ENCODE results near the gene BACH2.

BACH2 gene

GRCh38 chr6:89952105-89952671 lies 344.5 kb downstream of the BACH2 start:
- no peak for TF ChIP-seq CTCF (conservative IDR thresholded peaks at IDR 0.05)
- H3K27ac ChIP-seq = no peak overlapping the region

DNA sequence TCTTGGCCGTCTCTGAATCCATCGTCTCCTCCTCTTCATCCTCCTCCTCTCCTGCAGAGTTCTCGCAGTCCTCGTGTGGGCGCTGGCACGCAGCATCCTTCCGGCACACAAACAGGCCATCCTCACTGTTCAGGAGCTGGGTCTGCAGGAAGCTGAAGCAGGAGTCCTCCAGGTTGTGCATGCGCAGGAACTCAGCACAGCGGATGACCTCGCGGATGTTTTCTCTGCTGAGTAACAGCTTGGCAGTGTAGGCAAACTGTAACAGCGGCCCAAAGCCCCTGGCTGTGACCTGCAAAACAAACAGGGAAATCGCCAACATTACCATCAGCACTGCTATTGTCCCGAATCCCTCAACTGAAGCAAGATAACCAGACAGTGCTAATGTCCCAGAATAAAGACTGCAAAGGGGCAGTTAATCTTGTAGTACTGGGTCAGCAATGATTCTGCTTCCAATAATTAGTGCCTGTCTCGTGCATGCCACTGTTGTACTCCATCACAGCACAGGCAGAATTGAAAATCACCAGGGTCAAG lies 345.0 kb downstream of the BACH2 start:
- H3K27ac ChIP-seq = no peak overlapping the region
- TF ChIP-seq CTCF (conservative IDR thresholded peaks at IDR 0.05) = no peak

DNA sequence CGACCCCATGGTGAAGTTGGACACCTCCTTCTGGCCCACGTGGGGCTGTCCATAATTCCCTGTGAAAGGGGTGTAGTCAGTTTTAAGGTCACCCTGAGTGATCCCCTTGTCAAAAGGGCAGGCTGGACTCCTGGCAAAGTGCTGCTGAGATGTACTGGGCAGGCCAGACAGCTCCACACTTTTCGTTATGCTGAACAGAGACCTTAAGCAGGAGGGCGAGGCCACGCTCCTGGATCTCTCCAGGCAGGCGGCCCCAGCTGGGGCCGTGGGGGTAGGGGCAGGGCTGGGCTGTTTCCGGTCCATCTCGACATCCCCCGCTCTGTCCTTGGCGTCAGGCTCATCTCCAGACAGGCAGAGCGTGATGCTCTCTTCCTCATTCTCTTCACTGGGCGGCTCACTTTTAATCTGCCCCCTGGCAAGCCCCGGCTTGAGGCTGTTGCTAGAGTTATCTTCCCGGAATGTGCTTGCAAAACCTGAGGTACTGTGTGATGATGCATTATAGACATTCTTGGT lies 345.7 kb downstream of the BACH2 start:
- H3K27ac ChIP-seq = no peak overlapping the region
- TF ChIP-seq CTCF (conservative IDR thresholded peaks at IDR 0.05) = no peak

DNA sequence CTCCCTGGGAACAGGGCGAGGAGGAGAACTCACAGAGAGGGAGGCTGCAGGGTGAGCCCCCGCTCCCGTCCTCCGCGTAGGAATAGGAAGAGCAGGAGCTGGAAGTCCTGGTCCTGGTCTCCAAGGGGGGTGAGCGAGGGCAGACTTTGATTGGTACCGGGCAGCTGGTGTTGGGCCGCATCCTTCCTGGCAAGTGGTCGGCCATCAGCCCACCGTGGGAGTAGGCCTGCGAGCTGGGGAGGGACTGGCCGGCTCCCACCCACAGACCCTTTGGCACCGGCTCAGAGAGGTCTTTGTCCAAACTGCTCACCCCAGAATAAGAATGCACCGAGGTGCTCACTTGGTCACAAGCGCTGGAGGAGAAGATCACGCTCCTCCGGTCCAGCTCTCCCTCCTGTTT lies 346.2 kb downstream of the BACH2 start:
- no peak overlapping the region for H3K27ac ChIP-seq
- TF ChIP-seq CTCF (conservative IDR thresholded peaks at IDR 0.05) = no peak

DNA sequence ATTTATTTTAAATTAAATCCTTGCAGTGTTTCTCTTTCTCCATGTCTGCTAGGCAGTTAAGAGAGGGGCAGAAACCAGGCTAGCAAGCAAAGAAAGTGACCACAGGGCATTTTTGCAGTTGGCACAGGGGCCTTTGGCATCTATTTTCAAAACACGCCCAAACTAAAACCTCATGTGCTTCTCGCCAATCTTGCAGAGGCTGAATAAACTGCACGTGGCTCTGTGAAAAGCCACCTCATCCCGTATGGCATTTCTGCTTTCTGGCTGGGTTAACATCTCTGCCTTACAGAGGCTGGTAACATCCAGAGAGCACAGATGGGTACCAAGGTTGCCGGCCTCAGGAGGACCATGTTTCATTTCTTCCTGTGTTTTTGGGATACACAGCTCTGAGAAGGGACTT lies 347.8 kb downstream of the BACH2 start:
- no peak for TF ChIP-seq CTCF (conservative IDR thresholded peaks at IDR 0.05)
- H3K27ac ChIP-seq = no peak overlapping the region

- TF ChIP-seq CTCF (conservative IDR thresholded peaks at IDR 0.05) = peak; percentile 49
- H3K27ac ChIP-seq = no peak overlapping the region
These were observed 351.7 kb downstream of the BACH2 start for GRCh38 chr6:89944826-89945407.

DNA sequence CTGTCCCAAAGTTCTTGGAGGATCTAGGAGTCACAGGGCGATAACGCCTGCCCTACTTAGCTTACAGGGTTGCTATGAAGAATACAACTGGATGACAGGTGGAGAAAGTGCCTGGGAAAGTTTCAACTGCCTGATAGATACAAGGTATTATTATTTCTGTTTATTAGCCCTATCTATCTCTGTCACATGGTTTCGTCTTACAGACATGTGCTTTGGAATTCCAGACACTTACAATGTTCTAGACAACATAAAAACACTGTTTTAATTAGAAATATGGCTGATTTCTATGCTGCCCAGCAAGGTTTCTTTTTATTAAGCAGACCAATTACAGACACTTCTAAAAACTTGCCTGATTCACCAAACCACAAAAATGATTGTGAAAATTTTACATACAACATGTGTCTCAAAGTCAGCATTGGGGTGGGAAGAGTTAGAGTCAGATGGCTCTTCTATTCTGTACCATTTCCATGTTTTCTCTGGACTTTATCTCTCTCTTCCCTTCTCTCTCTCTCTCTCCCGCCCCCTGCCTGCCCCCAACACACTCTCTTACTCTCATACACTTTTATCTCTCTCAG lies 352.4 kb downstream of the BACH2 start:
- H3K27ac ChIP-seq = no peak overlapping the region
- no peak for TF ChIP-seq CTCF (conservative IDR thresholded peaks at IDR 0.05)
